ENCODE measurements around the gene LDHAL6A.
"Not testable (repeated sequence)": the region's sequence is repeated elsewhere in the genome, so short reads cannot be mapped to it uniquely, and the experiment has no call there.

The LDHAL6A gene

DNA sequence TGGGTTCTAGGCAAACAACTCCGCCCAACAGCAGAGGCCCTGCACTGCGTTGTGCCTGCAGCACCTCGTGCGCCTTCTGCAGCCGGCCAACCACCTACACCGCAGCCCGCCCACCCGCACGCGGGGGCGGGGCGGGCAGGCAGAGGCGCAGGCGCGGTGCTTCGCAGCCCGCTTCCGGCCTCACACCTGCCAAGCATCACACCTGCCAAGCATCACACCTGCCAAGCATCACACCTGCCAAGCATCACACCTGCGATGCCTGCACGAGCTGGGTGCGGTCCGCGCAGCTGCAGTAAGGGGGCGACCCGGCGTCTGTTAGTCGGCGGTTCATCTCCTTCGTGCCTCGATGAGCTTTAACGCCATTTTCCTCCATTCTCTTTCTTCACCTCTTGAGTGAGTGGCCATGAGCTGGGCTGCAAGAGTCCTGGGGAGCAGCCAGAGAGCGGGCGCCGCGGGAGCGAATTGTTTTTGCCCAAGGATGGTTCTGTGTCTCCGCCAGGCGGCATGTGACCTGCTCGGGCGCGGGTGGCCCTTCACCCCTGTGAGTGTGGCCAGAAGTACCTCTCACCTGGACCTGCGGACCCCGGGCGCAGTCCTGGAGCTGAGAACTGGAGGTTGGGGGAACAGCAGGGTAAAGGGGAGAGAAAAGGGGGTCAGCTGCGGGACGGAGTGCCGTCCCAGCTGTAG is at the start of gene LDHAL6A:
Gene LDHAL6A (plus strand): TSS at position 171 of the 687 bp plus-strand sequence. CDS start 825 bp downstream, outside the sequence.
- DNase-seq (ENCODE audit: low read depth, low spot score) = peak; percentile 54

DNA sequence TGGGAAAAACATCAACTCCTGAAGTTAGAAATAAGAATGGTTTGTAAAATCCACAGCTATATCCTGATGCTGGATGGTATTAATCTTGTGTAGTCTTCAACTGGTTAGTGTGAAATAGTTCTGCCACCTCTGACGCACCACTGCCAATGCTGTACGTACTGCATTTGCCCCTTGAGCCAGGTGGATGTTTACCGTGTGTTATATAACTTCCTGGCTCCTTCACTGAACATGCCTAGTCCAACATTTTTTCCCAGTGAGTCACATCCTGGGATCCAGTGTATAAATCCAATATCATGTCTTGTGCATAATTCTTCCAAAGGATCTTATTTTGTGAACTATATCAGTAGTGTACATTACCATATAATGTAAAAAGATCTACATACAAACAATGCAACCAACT is 48.3 kb upstream of the LDHAL6A start:
- not testable (repeated sequence) for DNase-seq (ENCODE audit: low read depth, low spot score)

DNA sequence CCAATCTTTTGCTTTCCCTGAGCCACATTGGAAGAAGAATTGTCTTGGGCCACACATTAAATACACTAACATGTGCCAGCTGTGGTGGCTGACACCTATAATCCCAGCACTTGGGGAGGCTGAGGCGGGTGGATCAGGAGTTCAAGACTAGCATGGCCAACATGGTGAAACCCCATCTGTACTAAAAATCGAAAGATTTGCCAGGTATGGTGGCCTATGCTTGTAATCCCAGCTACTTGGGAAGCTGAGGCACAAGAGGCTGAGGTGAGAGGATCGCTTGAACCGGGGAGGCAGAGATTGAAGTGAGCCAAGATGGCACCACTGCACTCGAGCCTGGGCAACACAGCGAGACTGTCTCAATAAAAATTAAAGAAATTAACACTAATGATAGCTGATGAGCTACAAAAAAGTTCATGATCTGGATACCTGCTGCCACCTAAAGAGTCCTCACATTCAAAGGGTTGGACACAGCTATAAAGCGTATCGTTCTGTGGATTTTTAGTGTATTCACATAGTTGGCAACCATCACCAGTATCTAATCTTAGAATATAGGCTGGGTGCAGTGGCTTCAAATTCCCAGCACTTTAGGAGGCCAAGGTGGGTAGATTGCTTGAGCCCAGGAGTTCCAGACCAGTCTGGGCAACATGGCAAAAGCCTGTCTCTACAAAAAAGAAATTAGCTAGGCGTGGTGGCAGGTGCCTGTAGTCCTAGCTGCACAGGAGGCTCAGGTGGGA is 46.9 kb upstream of the LDHAL6A start:
- no peak for DNase-seq (ENCODE audit: low read depth, low spot score)

DNA sequence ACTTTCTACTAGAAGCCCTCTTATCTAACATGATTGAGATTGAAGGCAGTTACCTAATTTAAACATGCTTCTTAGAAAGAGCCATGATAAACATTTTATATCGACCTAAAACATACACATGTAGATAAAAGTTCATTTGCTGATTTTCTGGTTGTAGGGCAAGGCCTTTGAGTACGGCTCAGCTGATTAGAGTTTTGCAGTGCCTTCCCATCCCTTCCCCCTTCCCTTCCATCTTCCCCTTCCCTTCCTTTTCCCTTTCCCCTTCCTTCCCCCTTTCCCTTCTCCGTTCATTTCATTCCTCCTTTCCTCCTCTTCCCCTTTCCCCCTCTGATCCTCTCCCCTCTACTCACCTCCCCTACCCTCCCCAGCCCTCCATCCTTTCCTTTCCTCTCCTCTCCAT is 39.2 kb upstream of the LDHAL6A start:
- no peak for DNase-seq (ENCODE audit: low read depth, low spot score)

DNA sequence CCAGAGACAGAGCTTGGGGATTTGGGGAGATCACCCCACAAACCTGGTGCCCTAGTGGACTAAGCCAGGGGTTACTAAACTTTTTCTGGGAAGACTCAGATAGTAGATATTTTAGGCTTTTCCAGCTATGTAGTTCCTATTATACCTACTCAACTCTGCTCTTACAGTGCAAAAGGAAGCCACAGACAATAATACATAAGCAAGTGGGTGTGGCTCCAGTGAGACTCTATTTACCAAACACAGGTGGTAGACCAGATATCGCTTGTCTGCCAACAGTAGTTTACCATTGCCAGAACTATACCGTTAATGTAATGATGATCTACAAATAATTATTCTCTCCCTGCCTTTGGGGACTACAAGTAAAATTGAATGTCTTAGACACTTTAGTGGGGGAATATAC is 36.6 kb upstream of the LDHAL6A start:
- DNase-seq (ENCODE audit: low read depth, low spot score) = no peak

DNA sequence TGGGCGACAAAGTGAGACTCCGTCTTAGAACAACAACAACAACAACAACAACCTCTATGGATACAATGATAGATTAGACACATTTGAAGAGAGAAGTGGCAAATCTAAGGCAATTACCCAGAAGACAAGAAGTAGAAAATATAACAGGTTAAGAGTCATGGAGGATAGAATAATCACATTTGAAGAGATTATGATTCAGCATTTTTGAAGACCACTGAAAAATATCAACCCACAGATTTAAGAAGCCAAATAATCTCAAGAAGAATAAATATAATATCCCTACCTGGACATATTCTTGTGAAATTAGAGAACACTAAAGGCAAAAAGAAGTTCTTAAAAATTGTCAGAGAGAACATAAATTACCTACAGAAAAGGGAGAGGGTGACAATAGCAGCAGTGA is 35.6 kb upstream of the LDHAL6A start:
- DNase-seq (ENCODE audit: low read depth, low spot score) = no peak

DNA sequence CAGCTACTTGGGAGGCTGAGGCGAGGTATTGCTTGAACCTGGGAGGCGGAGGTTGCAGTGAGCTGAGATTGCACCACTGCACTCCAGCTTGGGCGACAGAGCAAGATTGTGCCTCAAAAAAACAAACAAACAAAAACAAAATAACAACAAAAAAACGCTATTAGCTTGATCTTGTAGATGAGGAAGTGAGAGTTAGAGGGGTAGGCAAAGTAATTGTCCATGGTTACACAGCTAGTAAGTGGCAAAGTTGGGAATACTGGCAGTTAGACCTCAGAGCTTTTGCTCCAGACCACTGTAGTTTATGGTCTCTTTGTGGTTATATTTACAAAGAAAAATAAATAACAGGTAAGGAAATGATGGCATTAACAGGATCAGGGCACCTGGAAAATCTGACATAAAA is 28.4 kb upstream of the LDHAL6A start:
- no peak for DNase-seq (ENCODE audit: low read depth, low spot score)

DNA sequence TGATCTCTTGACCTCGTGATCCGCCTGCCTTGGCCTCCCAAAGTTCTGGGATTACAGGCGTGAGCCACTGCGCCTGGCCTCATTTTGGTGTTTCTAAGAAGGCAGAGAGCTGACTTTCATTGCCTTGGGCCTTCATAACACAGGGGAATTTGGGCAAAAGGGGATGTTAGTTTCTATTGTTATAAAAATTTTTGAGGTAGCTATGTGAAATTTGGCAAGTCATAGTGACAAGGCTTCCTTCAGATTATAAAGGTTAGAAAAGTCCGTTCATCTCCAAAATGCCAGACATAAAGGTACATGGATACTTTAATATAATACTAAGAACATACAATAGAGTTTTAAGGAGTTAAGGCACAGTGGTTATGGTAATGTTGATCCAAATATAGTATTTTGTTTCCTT is 26.3 kb upstream of the LDHAL6A start:
- DNase-seq (ENCODE audit: low read depth, low spot score) = no peak

DNA sequence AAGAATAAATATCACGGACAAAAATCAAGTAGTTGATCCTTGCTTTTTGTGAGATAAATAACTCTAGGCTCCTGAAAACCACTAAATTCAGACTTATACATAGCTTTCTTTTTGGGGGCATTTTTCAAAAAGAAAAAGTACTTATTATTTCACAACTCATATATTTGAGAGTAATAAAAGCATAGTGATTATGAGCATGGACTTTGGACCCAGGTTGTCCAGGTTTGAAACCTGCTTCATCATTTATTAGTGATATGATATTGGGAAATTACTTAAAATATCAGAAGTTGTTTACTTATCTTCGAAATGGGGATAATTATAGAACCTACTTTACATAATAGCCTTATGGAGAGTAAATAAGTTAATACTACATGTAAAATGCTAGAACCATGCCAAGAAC is 17.0 kb upstream of the LDHAL6A start:
- no peak for DNase-seq (ENCODE audit: low read depth, low spot score)

DNA sequence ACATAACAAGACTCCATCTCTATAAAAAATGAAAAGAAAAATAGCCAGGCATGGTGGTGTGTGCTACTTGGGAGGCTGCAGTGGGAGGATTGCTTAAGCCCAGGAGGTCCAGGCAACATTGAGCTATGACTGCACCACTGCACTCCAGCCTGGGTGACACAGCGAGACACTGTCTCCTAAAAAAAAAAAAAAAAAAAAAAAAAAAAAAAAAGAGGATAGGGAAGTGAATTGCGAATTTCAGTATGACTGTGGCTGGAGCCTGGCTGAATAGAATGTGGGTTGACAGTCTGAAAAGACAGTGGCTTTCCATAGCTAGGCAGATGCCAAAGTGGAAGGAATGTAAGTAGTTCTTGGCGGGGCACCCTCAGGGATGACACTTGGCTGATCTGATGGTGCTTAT is 6.4 kb upstream of the LDHAL6A start:
- no peak for DNase-seq (ENCODE audit: low read depth, low spot score)

DNA sequence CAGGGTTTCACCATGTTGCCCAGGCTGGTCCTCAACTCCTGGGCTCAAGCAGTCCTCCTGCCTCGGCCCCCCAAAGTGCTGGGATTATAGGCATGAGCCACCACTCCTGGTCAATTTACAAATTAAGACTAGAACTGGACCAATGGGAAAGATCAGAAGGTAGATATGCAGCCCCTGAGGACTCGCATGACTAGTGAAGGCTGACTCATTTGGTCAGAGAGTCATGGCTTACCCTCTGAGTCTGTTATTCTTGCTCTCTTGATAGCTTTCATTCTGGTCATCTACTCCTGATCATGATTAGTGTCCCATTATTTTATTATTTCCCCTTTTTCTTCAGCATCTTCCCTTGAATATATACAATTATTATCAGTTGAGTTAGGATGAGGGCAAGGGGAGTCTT is 2.7 kb upstream of the LDHAL6A start:
- no peak for DNase-seq (ENCODE audit: low read depth, low spot score)

DNA sequence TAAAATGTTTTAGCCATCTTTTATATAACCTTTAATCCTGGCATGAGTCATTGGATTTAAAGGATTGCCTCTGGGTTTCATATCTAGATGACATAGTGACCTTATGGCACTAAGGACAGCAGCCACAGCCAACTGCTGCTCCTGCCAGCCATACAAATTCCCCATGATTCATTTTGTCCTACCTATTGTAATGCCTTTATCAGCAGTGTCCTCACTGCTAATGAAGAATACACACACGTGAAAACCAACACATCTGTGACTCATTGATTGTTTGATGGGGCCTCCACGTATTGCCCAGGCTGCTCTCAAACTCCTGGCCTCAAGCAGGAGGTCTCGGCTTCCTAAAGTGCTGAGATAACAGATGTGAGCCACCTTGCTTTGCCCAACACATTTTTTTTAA is 1.8 kb downstream of the LDHAL6A start:
- DNase-seq (ENCODE audit: low read depth, low spot score) = no peak

DNA sequence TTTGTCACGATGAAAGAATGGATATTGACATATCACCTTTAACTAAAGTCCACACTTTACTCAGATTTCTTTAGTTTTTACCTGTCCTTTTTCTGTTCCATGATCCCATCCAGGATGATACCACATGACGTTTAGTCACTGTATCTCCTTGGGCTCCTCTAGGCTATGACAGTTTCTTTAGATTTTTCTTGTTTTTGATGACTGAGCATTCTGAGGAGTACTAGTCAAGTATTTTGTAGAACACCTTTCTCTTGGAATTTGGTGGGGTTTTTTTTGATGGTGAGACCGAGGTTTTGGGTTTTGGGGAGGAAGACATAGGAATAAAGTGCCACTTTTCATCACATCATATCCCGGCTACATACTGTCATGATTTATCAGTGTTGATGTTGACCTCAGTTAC is 4.0 kb downstream of the LDHAL6A start:
- no peak for DNase-seq (ENCODE audit: low read depth, low spot score)

DNA sequence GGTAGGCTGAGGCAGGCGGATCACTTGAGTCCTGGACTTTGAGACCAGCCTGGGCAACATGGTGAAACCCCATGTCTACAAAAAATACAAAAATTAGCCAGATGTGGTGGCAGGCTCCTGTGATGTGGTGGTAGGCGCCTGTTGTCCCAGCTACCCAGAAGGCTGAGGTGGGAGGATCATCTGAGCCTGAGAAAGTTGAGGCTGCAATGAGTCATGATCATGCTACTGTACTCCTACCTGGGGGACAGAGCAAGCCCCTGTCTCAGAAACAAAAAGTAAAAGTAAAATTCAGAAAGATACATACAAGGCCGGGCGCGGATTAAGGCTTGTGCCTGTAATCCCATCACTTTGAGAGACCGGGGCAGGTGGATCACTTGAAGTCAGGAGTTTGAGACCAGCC is 6.3 kb downstream of the LDHAL6A start:
- DNase-seq (ENCODE audit: low read depth, low spot score) = no peak

DNA sequence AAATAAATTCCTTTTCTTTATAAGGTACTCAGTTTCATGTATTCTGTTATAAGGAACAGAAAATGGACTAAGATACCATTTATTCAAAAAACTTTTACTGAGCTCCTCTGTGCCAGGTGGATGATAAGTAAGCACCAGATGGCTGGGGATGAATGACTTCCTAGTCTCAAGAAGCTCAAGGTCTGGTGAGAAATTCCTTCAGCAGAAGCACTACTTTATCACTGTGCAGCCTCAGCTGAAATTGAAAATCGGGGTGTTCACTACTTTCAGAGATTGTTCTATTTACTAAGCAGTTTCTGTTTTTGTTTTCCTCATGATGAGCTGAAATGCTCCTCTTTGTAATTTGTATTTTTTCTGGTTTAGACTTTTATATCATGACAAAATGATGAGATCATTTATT is 7.8 kb downstream of the LDHAL6A start:
- no peak for DNase-seq (ENCODE audit: low read depth, low spot score)

DNA sequence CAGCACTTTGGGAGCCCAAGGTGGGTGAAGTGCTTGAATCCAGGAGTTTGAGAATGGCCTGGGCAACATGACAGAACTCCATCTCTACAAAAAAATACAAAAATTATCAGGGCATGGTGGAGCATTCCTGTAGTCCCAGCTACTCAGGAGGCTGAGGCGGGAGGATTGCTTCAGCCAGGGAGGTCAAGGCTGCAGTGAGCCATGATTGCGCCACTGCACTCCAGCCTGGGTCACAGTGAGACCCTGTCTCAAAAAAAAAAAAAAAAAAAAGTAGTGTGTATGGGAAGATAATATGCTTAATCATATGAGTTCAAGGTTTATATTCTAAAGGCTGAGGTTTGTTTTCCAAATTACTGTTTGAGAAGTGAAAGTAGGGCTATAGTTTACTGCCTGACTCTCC is 10.7 kb downstream of the LDHAL6A start:
- no peak for DNase-seq (ENCODE audit: low read depth, low spot score)

DNA sequence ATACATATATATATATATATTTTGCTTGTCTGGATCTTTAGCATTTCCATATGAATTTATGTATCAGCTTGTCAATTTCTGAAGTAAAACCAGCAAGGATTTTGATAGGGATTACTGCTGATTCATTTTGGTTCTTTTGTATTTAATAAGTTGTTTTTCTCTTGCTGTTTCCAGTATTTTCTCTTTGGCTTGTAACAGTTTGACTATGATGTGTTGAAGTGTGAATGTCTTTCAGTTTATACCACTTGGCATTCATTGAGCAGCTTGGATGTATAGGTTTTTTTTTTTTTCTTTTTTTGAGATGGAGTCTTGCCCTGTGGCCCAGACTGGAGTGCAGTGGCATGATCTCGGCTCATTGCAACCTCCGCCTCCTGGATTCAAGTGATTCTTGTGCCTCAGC is 12.4 kb downstream of the LDHAL6A start:
- DNase-seq (ENCODE audit: low read depth, low spot score) = no peak

DNA sequence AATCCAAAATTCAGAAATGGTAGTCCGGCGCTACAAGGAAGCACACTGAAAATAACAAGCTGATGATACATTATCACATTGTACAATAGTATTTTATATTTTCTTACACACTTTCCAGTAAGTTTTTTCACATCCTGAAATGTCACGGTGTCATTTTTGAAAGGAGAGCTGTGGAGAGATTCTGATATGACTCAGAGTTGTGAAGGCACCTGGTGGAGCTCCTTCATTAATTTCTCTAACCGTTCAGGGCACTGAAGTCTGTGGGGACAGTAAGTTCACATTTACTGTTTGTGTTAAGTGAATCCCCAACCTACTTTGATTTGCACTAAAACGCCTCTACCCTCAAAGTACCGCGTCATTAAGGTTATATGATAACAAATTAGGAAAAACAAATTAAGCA is 13.3 kb downstream of the LDHAL6A start:
- no peak for DNase-seq (ENCODE audit: low read depth, low spot score)

DNA sequence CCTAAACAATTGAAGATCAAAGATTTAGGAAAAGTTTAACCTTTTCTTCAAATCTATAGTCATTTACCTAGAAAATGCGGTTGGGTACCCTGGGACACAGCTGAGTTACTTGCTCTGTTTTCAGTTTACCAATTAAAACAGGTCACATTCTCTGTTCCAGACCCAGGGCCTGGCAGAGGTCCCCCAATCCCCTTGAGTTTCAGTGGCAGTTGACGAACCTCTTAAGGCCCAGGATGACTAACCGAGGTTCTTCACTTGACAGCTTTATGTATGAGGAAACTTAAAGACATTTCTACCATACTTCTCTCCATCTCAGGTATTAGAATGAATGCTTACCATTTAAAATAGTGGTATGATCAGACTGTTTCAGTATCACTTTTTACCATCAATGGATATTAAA is 16.3 kb downstream of the LDHAL6A start:
- no peak for DNase-seq (ENCODE audit: low read depth, low spot score)

DNA sequence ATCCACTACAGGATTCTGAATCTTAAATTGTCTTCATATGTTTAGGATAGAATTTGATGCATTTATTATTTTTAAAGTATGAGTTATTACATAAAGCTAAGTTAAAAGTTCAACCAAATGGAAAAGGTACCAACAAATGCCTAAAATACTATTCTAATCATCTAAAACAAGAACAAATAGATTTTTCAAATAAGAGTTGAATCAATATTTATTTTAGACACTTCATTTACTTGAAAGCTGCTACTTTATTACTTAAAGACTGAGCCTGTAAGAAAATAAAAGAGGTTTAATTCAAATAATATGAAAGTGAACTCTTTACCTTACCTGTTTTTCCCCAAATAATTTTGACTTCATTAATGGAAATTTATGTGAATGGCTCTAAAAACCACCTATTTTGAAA is 16.9 kb downstream of the LDHAL6A start:
- no peak for DNase-seq (ENCODE audit: low read depth, low spot score)

DNA sequence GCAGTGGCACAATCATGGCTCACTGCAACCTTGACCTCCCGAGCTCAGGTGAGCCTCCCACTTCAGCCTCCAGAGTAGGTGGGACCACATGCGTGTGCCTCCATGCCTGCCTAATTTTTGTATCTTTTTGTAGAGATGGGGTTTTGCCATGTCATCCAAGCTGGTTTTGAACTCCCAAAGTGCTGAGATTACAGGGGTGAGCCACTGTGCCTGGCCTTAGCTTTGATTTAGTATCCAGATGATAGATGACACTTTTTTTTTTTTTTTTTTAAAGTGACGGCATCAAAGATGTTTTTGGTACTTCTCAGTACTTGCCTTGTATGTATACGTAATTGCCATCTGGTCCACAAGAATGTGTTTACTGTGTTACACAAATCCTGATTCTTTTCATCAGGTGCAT is 23.4 kb downstream of the LDHAL6A start:
- DNase-seq (ENCODE audit: low read depth, low spot score) = no peak

DNA sequence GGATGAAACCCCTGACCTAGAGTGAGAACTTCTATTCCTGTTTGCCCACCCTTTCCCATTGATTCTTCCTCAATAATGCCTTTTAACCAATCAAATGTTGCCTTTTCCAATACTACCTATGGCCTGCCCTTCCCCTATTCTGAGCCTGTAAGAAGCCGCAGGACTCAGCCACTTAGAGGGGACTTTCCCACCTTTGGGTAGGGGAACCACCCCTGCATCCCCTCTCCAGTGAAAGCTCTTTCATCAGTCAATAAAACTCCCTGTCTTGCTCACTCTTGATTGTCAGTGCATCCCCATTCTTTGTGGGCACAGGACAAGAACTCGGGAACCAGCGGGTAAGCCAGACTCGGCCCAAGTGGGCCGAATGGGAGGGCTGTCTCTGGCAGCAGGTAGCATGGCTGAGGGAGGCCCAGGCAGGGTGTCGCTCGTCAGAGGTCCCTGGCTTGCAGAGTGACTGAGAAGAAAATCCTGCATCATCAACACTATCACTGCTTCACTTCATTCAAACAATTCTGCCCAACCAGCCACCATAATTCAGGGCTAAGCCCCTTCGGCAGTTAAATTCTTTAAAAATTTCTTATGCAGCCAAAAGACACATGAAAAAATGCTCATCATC is 30.4 kb downstream of the LDHAL6A start:
- DNase-seq (ENCODE audit: low read depth, low spot score) = no peak

DNA sequence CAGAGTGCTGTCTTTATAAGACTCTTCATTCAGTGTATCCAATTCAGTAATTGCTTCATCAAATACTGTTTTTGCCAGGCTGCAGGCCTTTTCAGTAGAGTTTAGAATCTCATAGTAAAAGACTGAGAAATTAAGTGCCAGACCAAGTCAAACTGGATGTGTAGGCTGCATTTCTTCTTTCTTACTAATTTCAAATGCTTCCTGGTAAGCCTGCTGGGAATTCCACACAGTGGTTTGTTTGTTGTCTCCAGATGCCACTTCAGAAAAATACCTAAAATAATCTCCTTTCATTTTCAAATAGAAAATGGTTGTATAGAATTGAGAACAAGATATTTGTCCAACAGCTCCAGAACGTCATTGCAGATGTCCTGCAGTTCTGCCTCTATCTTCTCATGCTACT is 34.7 kb downstream of the LDHAL6A start:
- no peak for DNase-seq (ENCODE audit: low read depth, low spot score)
